CD14-positive monocyte (primary cell): ENCODE data around the gene GPC5. TPM values are rescaled to one million over a fixed set of nuclear protein-coding genes. Genes with fewer than 3 reads are reported as not detected.

Experiments
- DNase-seq, 3 donors: peaks; one replicate each; pipeline ENCODE4 v3.0.0-alpha.2; 2011 to 2022
- H2AFZ ChIP-seq: 2 replicates; pipeline ENCODE4 v1.6.0; 2012; ENCODE audit warnings: mild to moderate bottlenecking, low read depth, low read length, inconsistent platforms; ENCODE audit not compliant: insufficient read depth, poor library complexity, severe bottlenecking
- H3K27ac ChIP-seq, 2 donors: 1 replicate in 1 of 2; 2 replicates in 1 of 2; pipeline ENCODE4 v1.5.1; 2012 to 2013; ENCODE audit warnings: low read length in 2 of 2, control low read depth in 1 of 2, inconsistent platforms in 1 of 2, low read depth in 1 of 2, mild to moderate bottlenecking in 1 of 2
- H3K27me3 ChIP-seq, 2 donors: one replicate each; pipeline versions ENCODE4 v1.6.0 to v1.6.1; 2011 to 2013; ENCODE audit warnings: low read length in 2 of 2; ENCODE audit not compliant: control insufficient read depth in 2 of 2, insufficient read depth in 2 of 2
- H3K36me3 ChIP-seq, 2 donors: replicated peaks in 1 of 2; 1 replicate in 1 of 2; 2 replicates in 1 of 2; pipeline versions ENCODE4 v1.5.1 to v1.6.1; 2012 to 2013; ENCODE audit warnings: low read length in 2 of 2, control low read depth in 1 of 2, inconsistent platforms in 1 of 2, mild to moderate bottlenecking in 1 of 2; ENCODE audit not compliant: insufficient read depth in 2 of 2, control insufficient read depth in 1 of 2
- H3K4me1 ChIP-seq, 2 donors: 1 replicate in 1 of 2; 2 replicates in 1 of 2; pipeline versions ENCODE4 v1.5.1 to v1.6.1; 2012 to 2013; ENCODE audit warnings: low read length in 2 of 2, control low read depth in 1 of 2, inconsistent platforms in 1 of 2, mild to moderate bottlenecking in 1 of 2, moderate library complexity in 1 of 2; ENCODE audit not compliant: insufficient read depth in 2 of 2, control insufficient read depth in 1 of 2
- H3K4me2 ChIP-seq: replicated peaks from 2 replicates; pipeline ENCODE3; 2012; ENCODE audit warnings: low read length, moderate library complexity, mild to moderate bottlenecking; ENCODE audit not compliant: poor library complexity, severe bottlenecking; ENCODE audit errors: extremely low read depth
- H3K4me3 ChIP-seq, 3 experiments: fragments of 200-600 bp in 1 of 3; sonication (generic) in 1 of 3; replicated peaks in 1 of 3; 1 replicate in 2 of 3; 2 replicates in 1 of 3; pipeline ENCODE4 v1.5.1; 2011 to 2013; ENCODE audit warnings: low read length in 3 of 3, mild to moderate bottlenecking in 3 of 3, control low read depth in 2 of 3, low read depth in 2 of 3, inconsistent platforms in 1 of 3, moderate library complexity in 1 of 3
- H3K79me2 ChIP-seq: 2 replicates; pipeline ENCODE4 v1.6.0; 2012; ENCODE audit warnings: mild to moderate bottlenecking, control low read depth, inconsistent platforms, low read length, moderate library complexity; ENCODE audit not compliant: insufficient read depth
- H3K9ac ChIP-seq: 2 replicates; pipeline ENCODE4 v1.6.0; 2017; ENCODE audit warnings: low read length, mild to moderate bottlenecking; ENCODE audit not compliant: insufficient read depth, poor library complexity, severe bottlenecking
- H3K9me3 ChIP-seq, 2 donors: replicated peaks in 1 of 2; 1 replicate in 1 of 2; 2 replicates in 1 of 2; pipeline versions ENCODE4 v1.5.1 to v1.6.1; 2012 to 2013; ENCODE audit warnings: low read length in 2 of 2, control low read depth in 1 of 2; ENCODE audit not compliant: control insufficient read depth in 1 of 2, insufficient read depth in 1 of 2
- H4K20me1 ChIP-seq: 2 replicates; pipeline ENCODE4 v1.6.0; 2012; ENCODE audit warnings: mild to moderate bottlenecking, low read length, control low read depth, moderate library complexity; ENCODE audit not compliant: insufficient read depth
- H3K27ac Mint-ChIP-seq, 7 donors: one replicate each; pipeline ENCODE4 v1.8.0; 2020; ENCODE audit warnings: mild to moderate bottlenecking in 7 of 7, mixed read lengths in 7 of 7, moderate library complexity in 6 of 7, inconsistent platforms in 2 of 7
- H3K27me3 Mint-ChIP-seq, 3 donors: one replicate each; pipeline ENCODE4 v1.8.0; 2021 to 2022; ENCODE audit warnings: low read depth in 3 of 3, mild to moderate bottlenecking in 3 of 3, mixed read lengths in 3 of 3, moderate library complexity in 3 of 3, inconsistent platforms in 1 of 3
- H3K36me3 Mint-ChIP-seq, 2 donors: one replicate each; pipeline ENCODE4 v1.8.0; 2020; ENCODE audit warnings: mixed read lengths in 2 of 2, inconsistent platforms in 1 of 2, mild to moderate bottlenecking in 1 of 2
- H3K4me1 Mint-ChIP-seq: one replicate; pipeline ENCODE4 v1.8.0; 2020; ENCODE audit warnings: mild to moderate bottlenecking, mixed read lengths
- H3K4me3 Mint-ChIP-seq, 2 donors: one replicate each; pipeline ENCODE4 v1.8.0; 2020; ENCODE audit warnings: mild to moderate bottlenecking in 2 of 2, mixed read lengths in 2 of 2, moderate library complexity in 1 of 2
- H3K9me3 Mint-ChIP-seq, 7 donors: one replicate each; pipeline ENCODE4 v1.8.0; 2020 to 2022; ENCODE audit warnings: mixed read lengths in 7 of 7, mild to moderate bottlenecking in 6 of 7, moderate library complexity in 6 of 7, inconsistent platforms in 2 of 7
- CTCF ChIP-seq: fragments of 200-600 bp; IDR thresholded peaks from one replicate; pipeline ENCODE4 v1.8.0; 2022; ENCODE audit warnings: antibody characterized with exemption, mild to moderate bottlenecking
- WGBS: methylation state at CpG from one replicate; pipeline ENCODE4 v1.1.5; 2013; ENCODE audit warnings: missing lambda C conversion rate; ENCODE audit not compliant: insufficient coverage; 5-methylcytosine and 5-hydroxymethylcytosine counted together
- intact Hi-C, 2 donors: fragments of 100-400 bp; cut with micrococcal nuclease; formaldehyde crosslinking; loops; one replicate each; pipeline versions ENCODE4 v1.15.0 to v1.15.1; 2023
- polyA plus RNA-seq, 3 donors: library from polyadenylated mRNA; depleted of rRNA in 1 of 3; unstranded in 2 of 3; stranded (reverse) in 1 of 3; fragments of 300-500 nt in 2 of 3; fragments of >200 nt in 1 of 3; fragmentation: Illumina TruSeq in 2 of 3; gene quantifications; 1 replicate in 2 of 3; 2 replicates in 1 of 3; pipeline ENCODE4 v1.2.3, GENCODE V29; 2012 to 2021

GPC5 gene
- polyA plus RNA-seq, 3 donors: not detected

- no peak overlapping the region for H3K4me2 ChIP-seq
- H4K20me1 ChIP-seq: no peaks in the 10 kb centered on the region
- H3K4me3 Mint-ChIP-seq: no peak overlapping the region
- H3K9me3 ChIP-seq: no peaks in the 10 kb centered on the region
- no peaks in the 10 kb centered on the region for H3K27me3 ChIP-seq
- H3K4me1 ChIP-seq: no peaks in the 10 kb centered on the region
- no peaks in the 10 kb centered on the region for H3K36me3 Mint-ChIP-seq
- no peak overlapping the region for H3K27ac ChIP-seq
- no peak for DNase-seq
- H3K27me3 Mint-ChIP-seq: peaks cover 0 to 5% (median 2%) of the 10 kb centered on the region in 3 donors
- no peaks in the 10 kb centered on the region for H3K36me3 ChIP-seq
- H3K4me1 Mint-ChIP-seq: no peaks in the 10 kb centered on the region
- intact Hi-C loops: no loop called here
- H3K4me3 ChIP-seq: no peak overlapping the region
- no peaks in the 10 kb centered on the region for H3K79me2 ChIP-seq
- WGBS: 100% methylated on average over 1 of the region's 3 CpGs
- no peak overlapping the region for H3K9ac ChIP-seq
- H3K27ac Mint-ChIP-seq: no peak overlapping the region
- no peak for TF ChIP-seq CTCF
- H3K9me3 Mint-ChIP-seq: no peaks in the 10 kb centered on the region
- H2AFZ ChIP-seq: no peak overlapping the region
Observed at GRCh38 chr13:91368676-91369440, 29.6 kb upstream of the GPC5 start.

GRCh38 chr13:91369441-91369831, 29.0 kb upstream of the GPC5 start:
- Mint-ChIP-seq H3K27me3 (peaks cover 0 to 5% (median 2%) of the 10 kb centered on the region in 3 donors), H3K27ac (no peak overlapping the region), H3K4me3 (no peak overlapping the region), H3K9me3 (no peaks in the 10 kb centered on the region), H3K4me1 (no peaks in the 10 kb centered on the region), H3K36me3 (no peaks in the 10 kb centered on the region)
- H3K9me3 ChIP-seq: no peaks in the 10 kb centered on the region
- no CpG with 5 or more reads among the region's 3 CpGs for WGBS
- H3K79me2 ChIP-seq: no peaks in the 10 kb centered on the region
- H3K9ac ChIP-seq: no peak overlapping the region
- no peak for TF ChIP-seq CTCF
- no peak for DNase-seq
- no peak overlapping the region for H3K4me3 ChIP-seq
- no peaks in the 10 kb centered on the region for H3K4me1 ChIP-seq
- H3K36me3 ChIP-seq: no peaks in the 10 kb centered on the region
- H3K27ac ChIP-seq: no peak overlapping the region
- intact Hi-C loops: no loop called here
- no peak overlapping the region for H3K4me2 ChIP-seq
- no peaks in the 10 kb centered on the region for H3K27me3 ChIP-seq
- no peaks in the 10 kb centered on the region for H4K20me1 ChIP-seq
- H2AFZ ChIP-seq: no peak overlapping the region
